CD14-positive monocyte (primary cell): Measurements from ENCODE around the gene MACROD1. TPM values are rescaled to one million over a fixed set of nuclear protein-coding genes. Genes with fewer than 3 reads are reported as not detected.

Experiments
- DNase-seq, 3 donors: peaks; one replicate each; pipeline ENCODE4 v3.0.0-alpha.2; 2011 to 2022
- H2AFZ ChIP-seq: 2 replicates; pipeline ENCODE4 v1.6.0; 2012; ENCODE audit warnings: mild to moderate bottlenecking, low read depth, low read length, inconsistent platforms; ENCODE audit not compliant: insufficient read depth, poor library complexity, severe bottlenecking
- H3K27ac ChIP-seq, 2 donors: 1 replicate in 1 of 2; 2 replicates in 1 of 2; pipeline ENCODE4 v1.5.1; 2012 to 2013; ENCODE audit warnings: low read length in 2 of 2, control low read depth in 1 of 2, inconsistent platforms in 1 of 2, low read depth in 1 of 2, mild to moderate bottlenecking in 1 of 2
- H3K27me3 ChIP-seq, 2 donors: one replicate each; pipeline versions ENCODE4 v1.6.0 to v1.6.1; 2011 to 2013; ENCODE audit warnings: low read length in 2 of 2; ENCODE audit not compliant: control insufficient read depth in 2 of 2, insufficient read depth in 2 of 2
- H3K36me3 ChIP-seq, 2 donors: replicated peaks in 1 of 2; 1 replicate in 1 of 2; 2 replicates in 1 of 2; pipeline versions ENCODE4 v1.5.1 to v1.6.1; 2012 to 2013; ENCODE audit warnings: low read length in 2 of 2, control low read depth in 1 of 2, inconsistent platforms in 1 of 2, mild to moderate bottlenecking in 1 of 2; ENCODE audit not compliant: insufficient read depth in 2 of 2, control insufficient read depth in 1 of 2
- H3K4me1 ChIP-seq, 2 donors: 1 replicate in 1 of 2; 2 replicates in 1 of 2; pipeline versions ENCODE4 v1.5.1 to v1.6.1; 2012 to 2013; ENCODE audit warnings: low read length in 2 of 2, control low read depth in 1 of 2, inconsistent platforms in 1 of 2, mild to moderate bottlenecking in 1 of 2, moderate library complexity in 1 of 2; ENCODE audit not compliant: insufficient read depth in 2 of 2, control insufficient read depth in 1 of 2
- H3K4me2 ChIP-seq: replicated peaks from 2 replicates; pipeline ENCODE3; 2012; ENCODE audit warnings: low read length, moderate library complexity, mild to moderate bottlenecking; ENCODE audit not compliant: poor library complexity, severe bottlenecking; ENCODE audit errors: extremely low read depth
- H3K4me3 ChIP-seq, 3 experiments: fragments of 200-600 bp in 1 of 3; sonication (generic) in 1 of 3; replicated peaks in 1 of 3; 1 replicate in 2 of 3; 2 replicates in 1 of 3; pipeline ENCODE4 v1.5.1; 2011 to 2013; ENCODE audit warnings: low read length in 3 of 3, mild to moderate bottlenecking in 3 of 3, control low read depth in 2 of 3, low read depth in 2 of 3, inconsistent platforms in 1 of 3, moderate library complexity in 1 of 3
- H3K79me2 ChIP-seq: 2 replicates; pipeline ENCODE4 v1.6.0; 2012; ENCODE audit warnings: mild to moderate bottlenecking, control low read depth, inconsistent platforms, low read length, moderate library complexity; ENCODE audit not compliant: insufficient read depth
- H3K9ac ChIP-seq: 2 replicates; pipeline ENCODE4 v1.6.0; 2017; ENCODE audit warnings: low read length, mild to moderate bottlenecking; ENCODE audit not compliant: insufficient read depth, poor library complexity, severe bottlenecking
- H3K9me3 ChIP-seq, 2 donors: replicated peaks in 1 of 2; 1 replicate in 1 of 2; 2 replicates in 1 of 2; pipeline versions ENCODE4 v1.5.1 to v1.6.1; 2012 to 2013; ENCODE audit warnings: low read length in 2 of 2, control low read depth in 1 of 2; ENCODE audit not compliant: control insufficient read depth in 1 of 2, insufficient read depth in 1 of 2
- H4K20me1 ChIP-seq: 2 replicates; pipeline ENCODE4 v1.6.0; 2012; ENCODE audit warnings: mild to moderate bottlenecking, low read length, control low read depth, moderate library complexity; ENCODE audit not compliant: insufficient read depth
- H3K27ac Mint-ChIP-seq, 7 donors: one replicate each; pipeline ENCODE4 v1.8.0; 2020; ENCODE audit warnings: mild to moderate bottlenecking in 7 of 7, mixed read lengths in 7 of 7, moderate library complexity in 6 of 7, inconsistent platforms in 2 of 7
- H3K27me3 Mint-ChIP-seq, 3 donors: one replicate each; pipeline ENCODE4 v1.8.0; 2021 to 2022; ENCODE audit warnings: low read depth in 3 of 3, mild to moderate bottlenecking in 3 of 3, mixed read lengths in 3 of 3, moderate library complexity in 3 of 3, inconsistent platforms in 1 of 3
- H3K36me3 Mint-ChIP-seq, 2 donors: one replicate each; pipeline ENCODE4 v1.8.0; 2020; ENCODE audit warnings: mixed read lengths in 2 of 2, inconsistent platforms in 1 of 2, mild to moderate bottlenecking in 1 of 2
- H3K4me1 Mint-ChIP-seq: one replicate; pipeline ENCODE4 v1.8.0; 2020; ENCODE audit warnings: mild to moderate bottlenecking, mixed read lengths
- H3K4me3 Mint-ChIP-seq, 2 donors: one replicate each; pipeline ENCODE4 v1.8.0; 2020; ENCODE audit warnings: mild to moderate bottlenecking in 2 of 2, mixed read lengths in 2 of 2, moderate library complexity in 1 of 2
- H3K9me3 Mint-ChIP-seq, 7 donors: one replicate each; pipeline ENCODE4 v1.8.0; 2020 to 2022; ENCODE audit warnings: mixed read lengths in 7 of 7, mild to moderate bottlenecking in 6 of 7, moderate library complexity in 6 of 7, inconsistent platforms in 2 of 7
- WGBS: methylation state at CpG from one replicate; pipeline ENCODE4 v1.1.5; 2013; ENCODE audit warnings: missing lambda C conversion rate; ENCODE audit not compliant: insufficient coverage; 5-methylcytosine and 5-hydroxymethylcytosine counted together
- intact Hi-C, 2 donors: fragments of 100-400 bp; cut with micrococcal nuclease; formaldehyde crosslinking; loops; one replicate each; pipeline versions ENCODE4 v1.15.0 to v1.15.1; 2023
- polyA plus RNA-seq, 3 donors: library from polyadenylated mRNA; depleted of rRNA in 1 of 3; unstranded in 2 of 3; stranded (reverse) in 1 of 3; fragments of 300-500 nt in 2 of 3; fragments of >200 nt in 1 of 3; fragmentation: Illumina TruSeq in 2 of 3; gene quantifications; 1 replicate in 2 of 3; 2 replicates in 1 of 3; pipeline ENCODE4 v1.2.3, GENCODE V29; 2012 to 2021
- TF ChIP-seq, protein P1 (sequence below): fragments of 200-600 bp; IDR thresholded peaks from one replicate; pipeline ENCODE4 v1.8.0; 2022; ENCODE audit warnings: antibody characterized with exemption, mild to moderate bottlenecking

Gene MACROD1
- polyA plus RNA-seq, 3 donors: 1.5 to 2.4 (median 2.2) TPM

DNA sequence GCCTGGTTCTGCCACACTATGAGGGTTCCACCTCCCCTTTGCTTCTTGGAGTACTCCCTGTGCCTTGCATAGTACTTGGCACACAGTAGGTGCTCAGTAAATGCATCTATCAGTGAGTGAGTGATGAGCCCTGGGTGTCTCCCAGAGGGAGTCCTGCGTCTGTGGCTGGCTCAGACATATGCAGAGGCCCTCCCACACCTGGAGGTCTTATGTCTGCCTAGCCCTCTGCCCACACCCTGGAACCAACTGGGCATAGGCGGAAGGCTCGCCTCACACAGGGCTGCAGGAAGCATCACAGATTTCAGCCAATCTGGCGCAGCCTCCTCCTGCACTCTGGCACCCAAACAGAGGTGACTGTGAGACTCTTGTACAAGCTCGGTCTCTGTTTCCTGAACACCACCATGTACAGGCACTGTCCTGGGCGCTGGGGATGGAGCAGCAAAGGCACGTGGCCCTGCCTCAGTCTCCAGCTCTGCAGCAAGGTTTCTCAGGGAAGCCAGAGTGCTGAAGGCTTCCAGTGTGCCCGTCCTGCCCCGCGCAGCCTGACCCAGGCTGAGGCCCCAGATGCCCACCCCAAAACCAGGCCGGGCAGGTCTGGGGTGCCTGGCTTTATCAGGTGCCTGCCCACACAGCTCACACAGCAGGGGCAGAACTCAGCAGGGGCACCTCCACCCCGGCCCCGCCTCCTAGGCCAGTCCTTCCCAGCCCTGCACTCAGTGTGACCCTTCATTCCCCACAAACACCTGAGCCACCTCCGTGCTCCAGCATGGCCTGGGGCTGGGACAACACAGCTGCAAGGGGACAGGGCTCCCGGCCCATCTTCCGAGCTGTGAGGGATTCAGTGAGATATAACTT lies 103.5 kb downstream of the MACROD1 start:
- H3K27ac ChIP-seq: no peak overlapping the region
- peaks cover 0 to 5% of the 10 kb centered on the region in 2 donors for H3K9me3 ChIP-seq
- TF ChIP-seq, protein P1, sequence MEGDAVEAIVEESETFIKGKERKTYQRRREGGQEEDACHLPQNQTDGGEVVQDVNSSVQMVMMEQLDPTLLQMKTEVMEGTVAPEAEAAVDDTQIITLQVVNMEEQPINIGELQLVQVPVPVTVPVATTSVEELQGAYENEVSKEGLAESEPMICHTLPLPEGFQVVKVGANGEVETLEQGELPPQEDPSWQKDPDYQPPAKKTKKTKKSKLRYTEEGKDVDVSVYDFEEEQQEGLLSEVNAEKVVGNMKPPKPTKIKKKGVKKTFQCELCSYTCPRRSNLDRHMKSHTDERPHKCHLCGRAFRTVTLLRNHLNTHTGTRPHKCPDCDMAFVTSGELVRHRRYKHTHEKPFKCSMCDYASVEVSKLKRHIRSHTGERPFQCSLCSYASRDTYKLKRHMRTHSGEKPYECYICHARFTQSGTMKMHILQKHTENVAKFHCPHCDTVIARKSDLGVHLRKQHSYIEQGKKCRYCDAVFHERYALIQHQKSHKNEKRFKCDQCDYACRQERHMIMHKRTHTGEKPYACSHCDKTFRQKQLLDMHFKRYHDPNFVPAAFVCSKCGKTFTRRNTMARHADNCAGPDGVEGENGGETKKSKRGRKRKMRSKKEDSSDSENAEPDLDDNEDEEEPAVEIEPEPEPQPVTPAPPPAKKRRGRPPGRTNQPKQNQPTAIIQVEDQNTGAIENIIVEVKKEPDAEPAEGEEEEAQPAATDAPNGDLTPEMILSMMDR: no peak
- H3K4me3 ChIP-seq: no peak overlapping the region
- no peak for DNase-seq
- Mint-ChIP-seq H3K36me3 (peaks cover 0 to 3% of the 10 kb centered on the region in 2 donors), H3K9me3 (peaks cover 0 to 6% (median 0%) of the 10 kb centered on the region in 7 donors), H3K27ac (peak overlapping the region in 1 of 7 donors; percentile 35), H3K4me1 (peaks cover 11% of the 10 kb centered on the region), H3K4me3 (peak overlapping the region in 1 of 2 donors; percentile 94), H3K27me3 (peaks cover 34 to 52% (median 35%) of the 10 kb centered on the region in 3 donors)
- no peaks in the 10 kb centered on the region for H4K20me1 ChIP-seq
- H3K36me3 ChIP-seq: no peaks in the 10 kb centered on the region
- H3K79me2 ChIP-seq: no peaks in the 10 kb centered on the region
- no peak overlapping the region for H3K9ac ChIP-seq
- H3K27me3 ChIP-seq: peaks cover 11 to 36% of the 10 kb centered on the region in 2 donors
- H3K4me1 ChIP-seq: peaks cover 11 to 14% of the 10 kb centered on the region in 2 donors
- H2AFZ ChIP-seq: no peak overlapping the region
- H3K4me2 ChIP-seq: no peak overlapping the region
- intact Hi-C loops: no loop called here
- WGBS: 93% methylated on average over 16 of the region's 16 CpGs

DNA sequence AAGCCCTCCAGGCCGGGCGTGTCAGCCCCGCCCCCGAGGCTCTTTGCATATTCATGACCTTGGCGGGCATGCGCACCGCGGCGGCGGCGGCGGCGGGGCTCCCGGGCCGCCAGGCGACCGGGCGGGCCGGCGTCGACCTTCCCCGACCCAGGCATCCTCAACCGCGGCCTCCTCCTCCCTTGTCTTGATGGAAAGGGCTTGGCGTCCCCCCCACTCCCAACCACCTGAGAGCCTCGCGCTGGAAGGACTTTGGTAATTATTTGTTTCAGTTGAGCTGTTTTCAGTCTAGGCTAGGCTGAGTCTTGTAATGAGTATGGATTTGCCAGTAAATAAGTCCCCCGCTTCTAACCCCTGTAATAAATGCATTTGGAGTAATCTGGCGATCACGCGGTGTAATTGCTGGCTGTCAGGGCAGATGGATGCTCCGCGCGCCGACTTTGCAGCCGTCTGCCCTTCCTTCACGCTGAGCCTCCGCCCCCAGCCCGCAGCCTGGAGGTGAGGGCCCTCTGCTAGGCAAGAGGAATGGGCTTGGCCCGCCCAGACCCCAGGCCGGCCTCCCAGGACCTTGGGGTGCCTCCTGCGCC lies 105.0 kb downstream of the MACROD1 start:
- H3K79me2 ChIP-seq: no peaks in the 10 kb centered on the region
- peak overlapping the region; percentile 55 for H3K9ac ChIP-seq
- peaks cover 0 to 6% (median 0%) of the 10 kb centered on the region in 7 donors for H3K9me3 Mint-ChIP-seq
- H3K27me3 Mint-ChIP-seq: peaks cover 34 to 48% (median 35%) of the 10 kb centered on the region in 3 donors
- intact Hi-C loops: no loop called here
- H3K36me3 ChIP-seq: no peaks in the 10 kb centered on the region
- no peak overlapping the region for H3K27ac ChIP-seq
- no peaks in the 10 kb centered on the region for H4K20me1 ChIP-seq
- H3K4me2 ChIP-seq: peak overlapping the region; percentile 83
- peaks cover 11 to 36% of the 10 kb centered on the region in 2 donors for H3K27me3 ChIP-seq
- DNase-seq: peak; percentile 10 to 42 (median 37)
- peaks cover 11 to 14% of the 10 kb centered on the region in 2 donors for H3K4me1 ChIP-seq
- peak overlapping the region; percentile 88 for H2AFZ ChIP-seq
- peak overlapping the region in 2 of 7 donors; percentile 41 to 77 for H3K27ac Mint-ChIP-seq
- peak overlapping the region; percentile 75 to 94 for H3K4me3 Mint-ChIP-seq
- TF ChIP-seq, protein P1: no peak
- H3K4me3 ChIP-seq: peak overlapping the region; percentile 33 to 74 (median 42)
- WGBS: under 1% methylated on average over 35 of the region's 42 CpGs
- H3K9me3 ChIP-seq: peaks cover 0 to 5% of the 10 kb centered on the region in 2 donors
- peaks cover 0 to 3% of the 10 kb centered on the region in 2 donors for H3K36me3 Mint-ChIP-seq
- peaks cover 11% of the 10 kb centered on the region for H3K4me1 Mint-ChIP-seq
